Gastrocnemius medialis (tissue), 4 donors: ENCODE data around the gene PDE7B. TPM values are rescaled to one million over a fixed set of nuclear protein-coding genes. Genes with fewer than 3 reads are reported as not detected.

ENCODE experiments used
- ATAC-seq, 2 donors: fragments of 150-250 bp; one replicate each; pipeline ENCODE4 v1.9.1; 2016
- DNase-seq, 2 donors: peaks; one replicate each; pipeline ENCODE4 v3.0.0-alpha.2; 2019
- H3K27ac ChIP-seq, 4 donors: fragments of 200-600 bp; sonication (generic); 1 replicate in 1 of 4; 2 replicates in 3 of 4; pipeline ENCODE4 v1.5.1; 2016 to 2018; ENCODE audit warnings: mild to moderate bottlenecking in 2 of 4, moderate library complexity in 1 of 4
- H3K27me3 ChIP-seq, 3 donors: fragments of 200-600 bp; sonication (generic) in 2 of 3; 1 replicate in 1 of 3; 2 replicates in 2 of 3; pipeline versions ENCODE4 v1.5.1 to v1.6.0; 2016 to 2019; ENCODE audit warnings: mild to moderate bottlenecking in 1 of 3, moderate library complexity in 1 of 3
- H3K36me3 ChIP-seq, 2 donors: fragments of 200-600 bp; sonication (generic) in 1 of 2; one replicate each; pipeline ENCODE4 v1.5.1; 2017 to 2018
- H3K4me1 ChIP-seq, 2 donors: fragments of 200-600 bp; sonication (generic) in 1 of 2; one replicate each; pipeline ENCODE4 v1.5.1; 2016 to 2017; ENCODE audit warnings: mild to moderate bottlenecking in 2 of 2
- H3K4me3 ChIP-seq, 4 donors: fragments of 200-600 bp; sonication (generic) in 3 of 4; 1 replicate in 1 of 4; 2 replicates in 3 of 4; pipeline ENCODE4 v1.5.1; 2016 to 2019; ENCODE audit warnings: mild to moderate bottlenecking in 2 of 4
- H3K9me3 ChIP-seq, 3 donors: fragments of 200-600 bp; sonication (generic) in 2 of 3; 1 replicate in 1 of 3; 2 replicates in 2 of 3; pipeline ENCODE4 v1.5.1; 2016 to 2019
- CTCF ChIP-seq, 5 experiments: fragments of 450-650 bp in 3 of 5; fragments of 200-600 bp in 2 of 5; sonication (generic) in 2 of 5; IDR thresholded peaks in 4 of 5; conservative IDR thresholded peaks in 1 of 5; 1 replicate in 4 of 5; 2 replicates in 1 of 5; pipeline ENCODE4 v1.5.1; 2016 to 2019; ENCODE audit warnings: antibody characterized with exemption in 5 of 5, mild to moderate bottlenecking in 3 of 5, moderate library complexity in 3 of 5
- POLR2A ChIP-seq, 2 donors: fragments of 450-650 bp; IDR thresholded peaks; one replicate each; pipeline ENCODE4 v1.6.1; 2017; ENCODE audit warnings: antibody characterized with exemption in 2 of 2, mild to moderate bottlenecking in 2 of 2, moderate library complexity in 2 of 2
- in situ Hi-C, 4 donors: fragments of 200-750 bp; cut with MboI; loops; one replicate each; pipeline versions ENCODE4 v1.15.0 to v1.8.0; 2017; ENCODE audit warnings: low sequenced_read_pairs in 4 of 4
- intact Hi-C: fragments of 100-400 bp; cut with DNase I; formaldehyde crosslinking; loops from one replicate; pipeline ENCODE4 v1.15.1; 2023; ENCODE audit warnings: low total_unique reads
- total RNA-seq, 4 donors: library from RNA; depleted of rRNA; stranded (reverse); fragments of >200 nt; gene quantifications; one replicate each; pipeline versions ENCODE4 v1.1.0 to v1.2.3, GENCODE V29; 2016

Gene PDE7B
- total RNA-seq, 4 donors from 2014 or later = 2.2 to 3.6 (median 2.7) TPM

GRCh38 chr6:135995545-135995898 lies 144.0 kb downstream of the PDE7B start:
- Histone ChIP-seq H3K9me3 (no peaks in the 10 kb centered on the region), H3K27me3 (no peaks in the 10 kb centered on the region), H3K4me3 (no peak overlapping the region), H3K27ac (no peak overlapping the region), H3K36me3 (no peaks in the 10 kb centered on the region), H3K4me1 (no peaks in the 10 kb centered on the region)
- ATAC-seq (no peak), DNase-seq (no peak)
- intact Hi-C loops (no loop called here), in situ Hi-C loops (no loop called here)
- TF ChIP-seq POLR2A (IDR thresholded peaks at IDR 0.05) (no peak), CTCF (IDR thresholded peaks at IDR 0.05 in 4 of 5, conservative IDR thresholded peaks at IDR 0.05 in 1 of 5) (no peak)

DNA sequence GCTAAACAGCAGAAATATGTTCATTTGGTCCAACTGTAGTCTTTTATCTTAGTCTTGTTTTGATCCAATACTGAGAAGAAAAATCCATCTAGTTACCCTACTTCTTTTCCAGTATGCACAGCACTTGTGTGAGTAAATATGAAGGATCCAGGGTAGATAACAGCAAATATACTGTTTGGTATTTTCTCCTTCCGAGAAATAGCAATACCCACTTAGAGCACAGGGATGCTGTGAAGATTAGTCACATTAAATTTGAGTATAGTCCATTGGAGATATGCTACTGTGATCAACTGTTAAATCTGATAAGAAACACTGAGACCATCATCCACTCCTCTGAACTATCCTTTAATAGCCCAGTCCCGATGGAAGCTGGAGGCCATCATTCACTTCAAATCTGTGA lies 145.2 kb downstream of the PDE7B start:
- no peak for DNase-seq
- Histone ChIP-seq H3K4me1 (no peaks in the 10 kb centered on the region), H3K27ac (no peak overlapping the region), H3K27me3 (no peaks in the 10 kb centered on the region), H3K9me3 (no peaks in the 10 kb centered on the region), H3K36me3 (no peaks in the 10 kb centered on the region), H3K4me3 (no peak overlapping the region)
- no peak for ATAC-seq
- intact Hi-C loops = no loop called here
- no peak for TF ChIP-seq POLR2A (IDR thresholded peaks at IDR 0.05)
- TF ChIP-seq CTCF (IDR thresholded peaks at IDR 0.05 in 4 of 5, conservative IDR thresholded peaks at IDR 0.05 in 1 of 5) = no peak
- in situ Hi-C loops = no loop called here

- Histone ChIP-seq H3K27me3 (no peaks in the 10 kb centered on the region), H3K36me3 (no peaks in the 10 kb centered on the region), H3K9me3 (no peaks in the 10 kb centered on the region), H3K4me1 (no peaks in the 10 kb centered on the region), H3K4me3 (no peak overlapping the region), H3K27ac (no peak overlapping the region)
- DNase-seq (no peak), ATAC-seq (no peak)
- in situ Hi-C loops (no loop called here), intact Hi-C loops (no loop called here)
- TF ChIP-seq POLR2A (IDR thresholded peaks at IDR 0.05) (no peak), CTCF (IDR thresholded peaks at IDR 0.05 in 4 of 5, conservative IDR thresholded peaks at IDR 0.05 in 1 of 5) (no peak)
Measured at GRCh38 chr6:135999393-135999792, 147.9 kb downstream of the PDE7B start.

GRCh38 chr6:136007345-136007744 lies 155.8 kb downstream of the PDE7B start:
- no peaks in the 10 kb centered on the region for H3K36me3 ChIP-seq
- intact Hi-C loops = no loop called here
- H3K27me3 ChIP-seq = no peaks in the 10 kb centered on the region
- ATAC-seq (no peak), DNase-seq (no peak)
- no peaks in the 10 kb centered on the region for H3K4me1 ChIP-seq
- in situ Hi-C loops = no loop called here
- TF ChIP-seq CTCF (IDR thresholded peaks at IDR 0.05 in 4 of 5, conservative IDR thresholded peaks at IDR 0.05 in 1 of 5) (no peak), POLR2A (IDR thresholded peaks at IDR 0.05) (no peak)
- H3K27ac ChIP-seq = no peak overlapping the region
- no peaks in the 10 kb centered on the region for H3K9me3 ChIP-seq
- no peak overlapping the region for H3K4me3 ChIP-seq

GRCh38 chr6:136011475-136011874 lies 160.0 kb downstream of the PDE7B start:
- peaks cover 0 to 6% of the 10 kb centered on the region in 2 donors for H3K4me1 ChIP-seq
- no peaks in the 10 kb centered on the region for H3K27me3 ChIP-seq
- intact Hi-C loops (no loop called here), in situ Hi-C loops (no loop called here)
- no peak overlapping the region for H3K4me3 ChIP-seq
- TF ChIP-seq CTCF (IDR thresholded peaks at IDR 0.05 in 4 of 5, conservative IDR thresholded peaks at IDR 0.05 in 1 of 5) (no peak), POLR2A (IDR thresholded peaks at IDR 0.05) (no peak)
- H3K27ac ChIP-seq = no peak overlapping the region
- peak in 1 of 2 donors; percentile 39 for ATAC-seq
- no peaks in the 10 kb centered on the region for H3K9me3 ChIP-seq
- no peak for DNase-seq
- H3K36me3 ChIP-seq = no peaks in the 10 kb centered on the region
